ENCODE results near the gene FAM81B.

DNA sequence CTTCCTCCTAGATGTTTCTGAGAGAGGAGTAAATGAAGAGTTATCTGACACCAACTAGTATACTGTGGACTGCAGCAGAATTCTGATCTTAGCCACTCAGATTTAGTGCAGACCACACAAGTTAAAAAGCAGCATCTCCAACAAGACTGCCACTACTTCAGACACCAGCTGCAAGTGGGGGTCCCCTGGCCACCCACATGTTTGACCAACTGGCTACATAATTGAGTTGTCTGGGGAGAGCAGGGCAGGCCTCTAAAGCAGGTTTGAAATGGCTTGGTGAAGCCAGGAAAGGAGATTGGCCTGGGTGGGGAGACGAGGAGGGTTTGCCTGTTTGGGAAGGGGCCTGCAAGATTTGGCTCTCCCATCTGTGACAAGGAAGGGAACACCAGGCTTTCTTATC is 40.5 kb upstream of the FAM81B start:
- TF ChIP-seq POLR2AphosphoS5 (IDR thresholded peaks at IDR 0.05; ENCODE audit: low read depth, low read length) (no peak), TAF1 (IDR thresholded peaks at IDR 0.05; ENCODE audit: borderline replicate concordance, insufficient read depth, low read length) (no peak), SIN3A (IDR thresholded peaks at IDR 0.05; ENCODE audit: borderline replicate concordance, insufficient read depth, low read length) (no peak), FOXP2 (optimal IDR thresholded peaks at IDR 0.05; ENCODE audit: borderline replicate concordance, extremely low read depth, extremely low read length, insufficient read depth) (no peak)
- TF ChIP-seq, protein P1, sequence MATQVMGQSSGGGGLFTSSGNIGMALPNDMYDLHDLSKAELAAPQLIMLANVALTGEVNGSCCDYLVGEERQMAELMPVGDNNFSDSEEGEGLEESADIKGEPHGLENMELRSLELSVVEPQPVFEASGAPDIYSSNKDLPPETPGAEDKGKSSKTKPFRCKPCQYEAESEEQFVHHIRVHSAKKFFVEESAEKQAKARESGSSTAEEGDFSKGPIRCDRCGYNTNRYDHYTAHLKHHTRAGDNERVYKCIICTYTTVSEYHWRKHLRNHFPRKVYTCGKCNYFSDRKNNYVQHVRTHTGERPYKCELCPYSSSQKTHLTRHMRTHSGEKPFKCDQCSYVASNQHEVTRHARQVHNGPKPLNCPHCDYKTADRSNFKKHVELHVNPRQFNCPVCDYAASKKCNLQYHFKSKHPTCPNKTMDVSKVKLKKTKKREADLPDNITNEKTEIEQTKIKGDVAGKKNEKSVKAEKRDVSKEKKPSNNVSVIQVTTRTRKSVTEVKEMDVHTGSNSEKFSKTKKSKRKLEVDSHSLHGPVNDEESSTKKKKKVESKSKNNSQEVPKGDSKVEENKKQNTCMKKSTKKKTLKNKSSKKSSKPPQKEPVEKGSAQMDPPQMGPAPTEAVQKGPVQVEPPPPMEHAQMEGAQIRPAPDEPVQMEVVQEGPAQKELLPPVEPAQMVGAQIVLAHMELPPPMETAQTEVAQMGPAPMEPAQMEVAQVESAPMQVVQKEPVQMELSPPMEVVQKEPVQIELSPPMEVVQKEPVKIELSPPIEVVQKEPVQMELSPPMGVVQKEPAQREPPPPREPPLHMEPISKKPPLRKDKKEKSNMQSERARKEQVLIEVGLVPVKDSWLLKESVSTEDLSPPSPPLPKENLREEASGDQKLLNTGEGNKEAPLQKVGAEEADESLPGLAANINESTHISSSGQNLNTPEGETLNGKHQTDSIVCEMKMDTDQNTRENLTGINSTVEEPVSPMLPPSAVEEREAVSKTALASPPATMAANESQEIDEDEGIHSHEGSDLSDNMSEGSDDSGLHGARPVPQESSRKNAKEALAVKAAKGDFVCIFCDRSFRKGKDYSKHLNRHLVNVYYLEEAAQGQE (IDR thresholded peaks at IDR 0.05; ENCODE audit: insufficient read depth in 1 of 2, low read depth in 2 of 2, low read length in 2 of 2): no peak
